Activated T-cell treated with anti-CD3 and anti-CD28 coated beads, Interleukin-2, amount 50 U/mL, for 24 hours (primary cell): ENCODE data around the gene RPL15.
"Not testable (repeated sequence)": the region's sequence is repeated elsewhere in the genome, so short reads cannot be mapped to it uniquely, and the experiment has no call there.

Experiments
- DNase-seq: peaks from one replicate; pipeline ENCODE4 v3.0.0-alpha.2; 2020
- H3K27ac Mint-ChIP-seq: 2 replicates; pipeline ENCODE4 v1.8.0; 2020; ENCODE audit warnings: mild to moderate bottlenecking, mixed read lengths
- H3K27me3 Mint-ChIP-seq: 2 replicates; pipeline ENCODE4 v1.8.0; 2020; ENCODE audit warnings: mixed read lengths
- H3K36me3 Mint-ChIP-seq: 2 replicates; pipeline ENCODE4 v1.8.0; 2020; ENCODE audit warnings: low read depth, mixed read lengths
- H3K4me1 Mint-ChIP-seq: 2 replicates; pipeline ENCODE4 v1.8.0; 2020; ENCODE audit warnings: low read depth, mixed read lengths
- H3K4me3 Mint-ChIP-seq: 2 replicates; pipeline ENCODE4 v1.8.0; 2020; ENCODE audit warnings: mild to moderate bottlenecking, moderate library complexity, mixed read lengths
- H3K9me3 Mint-ChIP-seq: 2 replicates; pipeline ENCODE4 v1.8.0; 2020; ENCODE audit warnings: mixed read lengths

The RPL15 gene

DNA sequence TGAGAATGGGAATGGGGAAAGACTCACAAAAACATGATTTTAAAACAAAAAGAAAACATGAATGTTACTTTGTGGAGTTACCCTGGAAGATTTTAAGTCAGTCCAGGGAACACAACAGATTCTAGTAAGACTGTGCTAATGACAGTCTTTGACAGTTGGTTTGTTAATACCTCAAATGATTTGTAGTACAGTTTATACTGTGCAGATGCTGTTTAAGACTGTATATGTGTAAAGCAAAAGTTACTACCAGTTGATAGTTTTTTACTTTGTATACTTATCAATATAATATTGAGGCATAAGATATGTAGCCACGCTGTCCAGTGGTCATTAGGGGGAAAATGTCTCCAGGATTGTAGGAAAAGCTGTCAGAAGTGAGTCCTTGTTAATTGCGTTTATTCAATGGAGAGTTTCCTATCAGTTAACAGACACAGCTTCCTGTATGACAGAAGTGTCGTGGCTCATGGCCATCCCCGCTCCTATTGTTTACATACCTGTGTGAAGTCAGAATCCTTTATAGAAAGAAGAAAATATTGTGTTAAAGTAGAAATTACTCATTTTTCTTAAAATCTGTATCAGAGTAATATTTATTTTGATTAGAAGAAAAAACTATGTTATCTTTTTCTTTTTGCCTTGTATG lies 36.1 kb upstream of the RPL15 start:
- Mint-ChIP-seq H3K27me3 (no peaks in the 10 kb centered on the region), H3K4me3 (no peak overlapping the region), H3K27ac (peak overlapping the region; percentile 22), H3K4me1 (peaks cover 35% of the 10 kb centered on the region), H3K9me3 (no peaks in the 10 kb centered on the region), H3K36me3 (peaks cover 12% of the 10 kb centered on the region)
- no peak for DNase-seq

DNA sequence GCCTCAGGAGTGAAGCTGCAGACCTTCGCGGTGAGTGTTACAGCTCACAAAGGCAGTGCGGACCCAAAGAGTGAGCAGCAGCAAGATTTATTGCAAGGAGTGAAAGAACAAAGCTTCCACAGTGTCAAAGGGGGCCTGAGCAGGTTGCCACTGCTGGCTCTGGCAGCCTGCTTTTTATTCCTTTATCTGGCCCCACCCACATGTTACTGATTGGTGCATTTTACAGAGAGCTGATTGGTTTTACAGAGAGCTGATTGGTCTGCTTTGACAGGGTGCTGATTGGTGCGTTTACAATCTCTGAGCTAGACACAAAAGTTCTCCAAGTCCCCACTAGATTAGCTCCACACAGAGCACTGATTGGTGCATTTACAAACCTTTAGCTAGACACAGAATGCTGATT lies 34.9 kb upstream of the RPL15 start:
- H3K4me1 Mint-ChIP-seq: peaks cover 28% of the 10 kb centered on the region
- H3K36me3 Mint-ChIP-seq: peaks cover 15% of the 10 kb centered on the region
- H3K27me3 Mint-ChIP-seq, H3K9me3 Mint-ChIP-seq, DNase-seq: not testable (repeated sequence)
- H3K4me3 Mint-ChIP-seq: peak overlapping the region; percentile 29
- H3K27ac Mint-ChIP-seq: peak overlapping the region; percentile 30

- H3K27ac Mint-ChIP-seq: no peak overlapping the region
- peaks cover 27% of the 10 kb centered on the region for H3K4me1 Mint-ChIP-seq
- no peak overlapping the region for H3K4me3 Mint-ChIP-seq
- no peak for DNase-seq
- H3K27me3 Mint-ChIP-seq: no peaks in the 10 kb centered on the region
- no peaks in the 10 kb centered on the region for H3K9me3 Mint-ChIP-seq
- peaks cover 18% of the 10 kb centered on the region for H3K36me3 Mint-ChIP-seq
These were observed 34.4 kb upstream of the RPL15 start for GRCh38 chr3:23882487-23882918.

GRCh38 chr3:23884481-23884880 lies 32.5 kb upstream of the RPL15 start:
- peaks cover 25% of the 10 kb centered on the region for H3K36me3 Mint-ChIP-seq
- no peak overlapping the region for H3K27ac Mint-ChIP-seq
- no peaks in the 10 kb centered on the region for H3K9me3 Mint-ChIP-seq
- no peak for DNase-seq
- H3K4me3 Mint-ChIP-seq: no peak overlapping the region
- no peaks in the 10 kb centered on the region for H3K27me3 Mint-ChIP-seq
- H3K4me1 Mint-ChIP-seq: peaks cover 21% of the 10 kb centered on the region

GRCh38 chr3:23885210-23885609 lies 31.7 kb upstream of the RPL15 start:
- no peak for DNase-seq
- peaks cover 19% of the 10 kb centered on the region for H3K4me1 Mint-ChIP-seq
- no peak overlapping the region for H3K4me3 Mint-ChIP-seq
- peaks cover 30% of the 10 kb centered on the region for H3K36me3 Mint-ChIP-seq
- no peaks in the 10 kb centered on the region for H3K9me3 Mint-ChIP-seq
- H3K27ac Mint-ChIP-seq: no peak overlapping the region
- no peaks in the 10 kb centered on the region for H3K27me3 Mint-ChIP-seq

GRCh38 chr3:23886311-23886710 lies 30.6 kb upstream of the RPL15 start:
- peak overlapping the region; percentile 9 for H3K27ac Mint-ChIP-seq
- H3K27me3 Mint-ChIP-seq: no peaks in the 10 kb centered on the region
- H3K4me3 Mint-ChIP-seq: no peak overlapping the region

DNA sequence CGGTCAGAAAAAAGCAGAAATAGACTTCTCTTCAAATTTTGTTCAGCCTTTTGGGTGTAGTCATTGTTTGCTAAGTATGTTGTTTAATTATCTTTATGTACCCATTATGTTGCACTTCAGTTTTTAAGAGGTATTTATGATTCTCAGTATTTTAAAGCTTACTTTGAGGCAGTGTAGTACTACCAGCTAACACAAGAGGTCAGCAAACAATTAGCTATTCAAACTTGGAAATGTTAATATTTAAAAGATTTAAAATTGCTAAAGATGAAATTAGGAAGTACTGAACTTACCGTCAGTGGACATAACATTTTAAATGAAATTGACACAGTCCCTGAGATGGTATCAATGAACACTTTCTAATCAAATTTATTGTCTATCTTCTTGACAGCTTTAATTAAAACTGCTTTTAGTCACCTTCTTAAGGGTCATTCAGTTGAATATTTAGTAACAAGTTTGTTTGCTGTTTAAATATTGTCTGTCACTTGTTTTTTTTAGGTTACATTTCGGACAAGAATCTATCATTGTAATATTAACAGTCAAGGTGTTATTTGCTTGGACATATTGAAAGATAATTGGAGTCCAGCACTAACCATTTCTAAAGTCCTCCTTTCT lies 28.2 kb upstream of the RPL15 start:
- Mint-ChIP-seq H3K27ac (no peak overlapping the region), H3K9me3 (no peaks in the 10 kb centered on the region), H3K36me3 (peaks cover 49% of the 10 kb centered on the region), H3K4me1 (no peaks in the 10 kb centered on the region), H3K27me3 (no peaks in the 10 kb centered on the region), H3K4me3 (no peak overlapping the region)
- no peak for DNase-seq

More at GRCh38 chr3:23886311-23886710, 30.6 kb upstream of the RPL15 start:
- H3K4me1 Mint-ChIP-seq: peaks cover 11% of the 10 kb centered on the region
- no peak for DNase-seq
- peaks cover 39% of the 10 kb centered on the region for H3K36me3 Mint-ChIP-seq
- H3K9me3 Mint-ChIP-seq: no peaks in the 10 kb centered on the region

DNA sequence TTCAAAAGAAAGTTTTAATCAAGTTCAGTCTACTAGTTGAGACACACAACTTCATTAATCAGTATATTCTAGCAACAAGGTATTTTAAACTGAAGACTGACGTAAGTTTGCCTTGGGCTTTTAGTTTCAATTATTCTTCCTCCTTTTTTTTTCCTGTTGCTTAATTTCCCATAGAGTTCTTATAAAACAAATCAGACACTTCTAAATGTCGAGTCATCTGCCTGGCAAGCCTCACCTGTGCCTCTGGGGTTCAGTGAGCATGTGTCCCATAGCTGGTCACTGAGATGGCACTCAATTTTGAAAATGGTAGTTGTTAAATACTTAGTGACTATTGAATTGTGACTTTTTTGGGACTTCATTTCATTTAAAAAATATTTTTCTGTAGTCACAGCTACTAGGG lies 27.5 kb upstream of the RPL15 start:
- H3K9me3 Mint-ChIP-seq: no peaks in the 10 kb centered on the region
- H3K4me1 Mint-ChIP-seq: no peaks in the 10 kb centered on the region
- H3K27ac Mint-ChIP-seq: no peak overlapping the region
- DNase-seq: no peak
- H3K4me3 Mint-ChIP-seq: no peak overlapping the region
- H3K27me3 Mint-ChIP-seq: no peaks in the 10 kb centered on the region
- H3K36me3 Mint-ChIP-seq: peaks cover 56% of the 10 kb centered on the region

GRCh38 chr3:23889950-23890349 lies 27.0 kb upstream of the RPL15 start:
- no peak overlapping the region for H3K27ac Mint-ChIP-seq
- H3K4me3 Mint-ChIP-seq: no peak overlapping the region

DNA sequence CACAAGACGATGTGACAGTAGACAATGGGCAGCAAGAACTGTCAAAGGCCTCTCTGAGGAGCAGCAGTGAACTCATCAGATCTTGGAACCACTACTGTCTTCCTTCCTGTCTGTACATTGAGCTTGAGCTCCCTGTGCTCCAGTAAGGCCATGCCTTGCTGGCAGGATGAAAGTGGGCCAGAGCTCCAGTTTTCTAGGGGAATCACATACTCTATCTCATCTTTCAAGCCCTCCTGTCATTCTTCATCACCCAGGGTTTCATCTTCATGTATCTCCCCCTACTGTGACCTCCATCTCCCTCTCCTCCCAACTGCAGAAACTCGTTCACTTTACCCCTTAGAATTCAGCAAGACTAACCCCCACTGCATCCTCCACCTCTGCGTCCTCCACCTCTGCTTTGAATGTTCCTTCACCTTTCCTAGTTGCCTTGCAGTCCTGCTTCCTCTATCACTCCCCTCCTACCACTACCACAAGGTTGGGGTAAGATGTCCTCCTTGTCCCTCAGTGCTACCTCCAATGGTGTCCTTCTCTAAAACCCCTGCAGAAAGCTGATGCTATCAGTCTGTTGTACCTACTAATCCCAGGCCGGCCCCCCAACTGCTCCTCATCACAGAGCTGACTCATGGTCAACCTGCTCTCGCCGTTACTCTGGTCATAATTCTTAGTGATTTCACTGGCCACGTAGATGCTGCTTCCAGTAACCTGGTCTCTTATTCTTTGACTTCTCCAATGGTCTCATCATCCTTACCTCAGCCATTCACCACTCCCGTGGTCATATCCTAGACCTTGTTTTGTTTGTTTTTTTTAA lies 22.5 kb upstream of the RPL15 start:
- Mint-ChIP-seq H3K27me3 (no peaks in the 10 kb centered on the region), H3K4me3 (no peak overlapping the region), H3K9me3 (no peaks in the 10 kb centered on the region), H3K27ac (peak overlapping the region; percentile 27), H3K4me1 (no peaks in the 10 kb centered on the region), H3K36me3 (peaks cover 79% of the 10 kb centered on the region)
- no peak for DNase-seq

More at GRCh38 chr3:23889950-23890349, 27.0 kb upstream of the RPL15 start:
- no peaks in the 10 kb centered on the region for H3K27me3 Mint-ChIP-seq
- peaks cover 61% of the 10 kb centered on the region for H3K36me3 Mint-ChIP-seq
- no peaks in the 10 kb centered on the region for H3K9me3 Mint-ChIP-seq
- H3K4me1 Mint-ChIP-seq: no peaks in the 10 kb centered on the region
- no peak for DNase-seq

- no peaks in the 10 kb centered on the region for H3K9me3 Mint-ChIP-seq
- H3K4me1 Mint-ChIP-seq: no peaks in the 10 kb centered on the region
- H3K36me3 Mint-ChIP-seq: peaks cover 81% of the 10 kb centered on the region
- DNase-seq: no peak
- no peak overlapping the region for H3K27ac Mint-ChIP-seq
- no peak overlapping the region for H3K4me3 Mint-ChIP-seq
- H3K27me3 Mint-ChIP-seq: no peaks in the 10 kb centered on the region
These were observed 21.8 kb upstream of the RPL15 start for GRCh38 chr3:23895181-23895580.

DNA sequence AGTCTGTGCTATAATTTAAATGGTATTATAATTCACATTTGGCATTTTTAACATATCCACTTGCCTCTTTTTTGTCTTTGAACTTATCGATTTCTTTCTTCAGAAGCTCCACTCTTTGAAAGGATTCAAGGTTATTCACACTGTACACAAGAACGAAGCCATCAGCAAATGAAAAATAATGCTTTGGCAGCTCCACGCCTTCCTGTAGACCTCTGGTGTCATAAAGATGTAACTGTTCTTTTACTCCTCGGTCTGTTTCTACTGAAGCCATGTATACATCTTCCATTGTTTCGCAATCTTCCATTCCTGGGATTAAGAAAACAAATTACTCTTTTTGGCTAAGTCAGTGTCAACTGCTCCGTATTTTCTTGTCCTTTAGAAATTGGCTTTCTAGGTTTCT lies 16.2 kb upstream of the RPL15 start:
- Mint-ChIP-seq H3K4me1 (no peaks in the 10 kb centered on the region), H3K27me3 (no peaks in the 10 kb centered on the region), H3K4me3 (no peak overlapping the region), H3K27ac (no peak overlapping the region), H3K9me3 (no peaks in the 10 kb centered on the region), H3K36me3 (peaks cover 73% of the 10 kb centered on the region)
- DNase-seq: no peak

DNA sequence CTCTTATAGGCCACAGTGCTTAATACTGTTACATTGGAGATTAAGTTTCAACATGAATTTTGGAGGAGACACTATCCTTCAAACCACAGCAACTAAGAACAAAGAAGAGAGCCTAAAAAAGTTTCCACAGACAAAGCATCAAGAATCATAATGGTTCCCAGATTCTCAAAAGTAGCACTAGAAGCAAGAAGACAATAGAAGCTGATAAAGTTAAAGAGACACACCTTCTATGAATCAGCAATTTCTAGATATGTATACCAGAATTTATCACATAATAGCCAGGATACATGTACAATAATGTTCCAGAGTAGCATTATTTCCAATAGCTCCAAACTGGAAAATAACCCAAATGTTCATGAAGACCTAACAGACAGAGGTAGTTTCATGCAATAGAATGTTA lies 12.4 kb upstream of the RPL15 start:
- Mint-ChIP-seq H3K4me1 (no peaks in the 10 kb centered on the region), H3K27me3 (no peaks in the 10 kb centered on the region), H3K36me3 (peaks cover 67% of the 10 kb centered on the region), H3K4me3 (no peak overlapping the region), H3K27ac (no peak overlapping the region), H3K9me3 (no peaks in the 10 kb centered on the region)
- DNase-seq: no peak

- no peaks in the 10 kb centered on the region for H3K9me3 Mint-ChIP-seq
- H3K27me3 Mint-ChIP-seq: no peaks in the 10 kb centered on the region
- peaks cover 47% of the 10 kb centered on the region for H3K36me3 Mint-ChIP-seq
- no peak overlapping the region for H3K27ac Mint-ChIP-seq
- no peak overlapping the region for H3K4me3 Mint-ChIP-seq
- no peak for DNase-seq
- H3K4me1 Mint-ChIP-seq: peaks cover 9% of the 10 kb centered on the region
These were observed 7.6 kb upstream of the RPL15 start for GRCh38 chr3:23909341-23909740.

DNA sequence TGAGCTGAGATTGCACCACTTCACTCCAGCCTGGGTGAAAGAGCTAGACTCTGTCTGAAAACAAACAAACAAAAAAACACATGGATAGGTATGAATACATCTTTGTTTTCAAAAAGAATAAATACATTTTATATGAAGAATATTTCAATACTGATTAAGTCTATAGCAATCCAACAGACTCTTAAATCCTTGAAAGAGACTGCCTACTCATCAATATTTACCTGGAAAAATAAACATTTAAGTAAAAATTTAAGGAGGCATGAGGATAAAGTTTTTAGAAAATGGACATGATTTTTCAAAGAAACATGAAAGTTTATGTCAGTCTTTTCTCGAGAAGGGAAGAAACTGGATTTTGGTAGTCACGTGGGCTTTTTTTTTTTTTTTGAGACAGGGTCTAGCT lies 5.5 kb upstream of the RPL15 start:
- Mint-ChIP-seq H3K27me3 (no peaks in the 10 kb centered on the region), H3K4me3 (no peak overlapping the region), H3K9me3 (no peaks in the 10 kb centered on the region), H3K36me3 (peaks cover 38% of the 10 kb centered on the region), H3K4me1 (peaks cover 29% of the 10 kb centered on the region), H3K27ac (no peak overlapping the region)
- DNase-seq: no peak
